IMR-90 (cell line): ENCODE measurements around the gene CEBPA. TPM values are rescaled to one million over a fixed set of nuclear protein-coding genes. Genes with fewer than 3 reads are reported as not detected.

ENCODE experiments used
- ATAC-seq: fragments of 200-7000 bp; cut with Tn5 transposase; 2 replicates; pipeline ENCODE4 v1.9.1; 2020; ENCODE audit warnings: low read depth, mild to moderate bottlenecking, moderate library complexity
- BruUV-seq: library from RNA; stranded (reverse); fragments of 400-500 nt; replicated peaks from 2 replicates; lab custom pipeline; 2021; lab: Mats Ljungman, UMichigan
- CTCF ChIA-PET: fragments of 300-600 bp; formaldehyde crosslinking; extraction: SDS; loops from one replicate; lab custom pipeline; 2021; ENCODE audit warnings: antibody characterized with exemption; lab: Yijun Ruan, JAX
- POLR2A ChIA-PET: fragments of 300-600 bp; sonication (Branson Sonifier 250); formaldehyde crosslinking; loops from one replicate; lab custom pipeline; 2022; ENCODE audit warnings: antibody characterized with exemption; ENCODE audit not compliant: unreplicated experiment; lab: Charles Lee
- DNase-seq: peaks from one replicate; pipeline ENCODE4 v3.0.0; 2013
- H2AFZ ChIP-seq: replicated peaks from 2 replicates; pipeline ENCODE3; 2013; ENCODE audit warnings: low read length, mild to moderate bottlenecking; ENCODE audit not compliant: poor library complexity
- H2AK5ac ChIP-seq: 2 replicates; pipeline ENCODE4 v1.6.1; 2013; ENCODE audit warnings: low read depth, low read length, inconsistent platforms
- H2AK9ac ChIP-seq: replicated peaks from 2 replicates; pipeline ENCODE3; 2013; ENCODE audit warnings: mild to moderate bottlenecking, low read depth, low read length, moderate library complexity; ENCODE audit not compliant: poor library complexity
- H2BK120ac ChIP-seq: 2 replicates; pipeline ENCODE4 v1.6.1; 2013; ENCODE audit warnings: low read depth, low read length, inconsistent platforms
- H2BK15ac ChIP-seq: 3 replicates; pipeline ENCODE4 v1.6.1; 2013; ENCODE audit warnings: low read depth, low read length, inconsistent platforms
- H2BK20ac ChIP-seq: 2 replicates; pipeline ENCODE4 v1.6.1; 2013; ENCODE audit warnings: low read depth, mild to moderate bottlenecking, inconsistent platforms, low read length, moderate library complexity
- H2BK5ac ChIP-seq: 2 replicates; pipeline ENCODE4 v1.6.1; 2013; ENCODE audit warnings: mild to moderate bottlenecking, low read depth, low read length, inconsistent platforms; ENCODE audit not compliant: poor library complexity, severe bottlenecking
- H3K14ac ChIP-seq: replicated peaks from 2 replicates; pipeline ENCODE4 v1.6.1; 2013; ENCODE audit warnings: low read depth, low read length, inconsistent platforms
- H3K18ac ChIP-seq: 2 replicates; pipeline ENCODE4 v1.6.1; 2013; ENCODE audit warnings: low read depth, low read length, control low read depth
- H3K23ac ChIP-seq: 2 replicates; pipeline ENCODE4 v1.6.1; 2013; ENCODE audit warnings: low read depth, low read length, inconsistent platforms
- H3K27ac ChIP-seq: 2 replicates; pipeline ENCODE4 v1.5.1; 2013; ENCODE audit warnings: mild to moderate bottlenecking, control low read depth, low read length; ENCODE audit not compliant: insufficient read depth
- H3K27me3 ChIP-seq: 2 replicates; pipeline ENCODE4 v1.6.1; 2013; ENCODE audit warnings: low read length; ENCODE audit not compliant: control insufficient read depth, insufficient read depth
- H3K36me3 ChIP-seq: 2 replicates; pipeline ENCODE4 v1.6.1; 2013; ENCODE audit warnings: low read length, mixed read lengths; ENCODE audit not compliant: control insufficient read depth, insufficient read depth
- H3K4ac ChIP-seq: 2 replicates; pipeline ENCODE4 v1.6.1; 2013; ENCODE audit warnings: low read depth, low read length, inconsistent platforms
- H3K4me1 ChIP-seq: 2 replicates; pipeline ENCODE4 v1.6.1; 2013; ENCODE audit warnings: low read length, mixed read lengths; ENCODE audit not compliant: control insufficient read depth, insufficient read depth
- H3K4me2 ChIP-seq: 2 replicates; pipeline ENCODE4 v1.6.1; 2013; ENCODE audit warnings: low read depth, mild to moderate bottlenecking, control low read depth, low read length, moderate library complexity
- H3K4me3 ChIP-seq: 2 replicates; pipeline ENCODE4 v1.5.1; 2013; ENCODE audit warnings: low read depth, mild to moderate bottlenecking, control low read depth, low read length, moderate library complexity; ENCODE audit not compliant: insufficient read depth
- H3K56ac ChIP-seq: 2 replicates; pipeline ENCODE4 v1.6.1; 2013; ENCODE audit warnings: low read length, inconsistent platforms; ENCODE audit not compliant: insufficient read depth; ENCODE audit errors: extremely low read depth
- H3K79me1 ChIP-seq, 2 experiments: 2 replicates each; pipeline ENCODE4 v1.6.1; 2013; ENCODE audit warnings: low read length in 2 of 2, inconsistent platforms in 1 of 2, low read depth in 1 of 2
- H3K9ac ChIP-seq: 2 replicates; pipeline ENCODE4 v1.6.1; 2013; ENCODE audit warnings: low read depth, low read length, control low read depth
- H3K9me1 ChIP-seq: 2 replicates; pipeline ENCODE4 v1.6.1; 2013; ENCODE audit warnings: low read length, inconsistent platforms; ENCODE audit not compliant: insufficient read depth
- H3K9me3 ChIP-seq: 2 replicates; pipeline ENCODE4 v1.6.1; 2013; ENCODE audit warnings: low read length; ENCODE audit not compliant: control insufficient read depth, insufficient read depth
- H4K20me1 ChIP-seq: 2 replicates; pipeline ENCODE4 v1.6.1; 2013; ENCODE audit warnings: low read length, inconsistent platforms; ENCODE audit not compliant: insufficient read depth
- H4K5ac ChIP-seq: 2 replicates; pipeline ENCODE4 v1.6.1; 2013; ENCODE audit warnings: mild to moderate bottlenecking, low read depth, low read length, control low read depth
- H4K8ac ChIP-seq, 2 experiments: 2 replicates each; pipeline ENCODE4 v1.6.1; 2013; ENCODE audit warnings: low read depth in 2 of 2, low read length in 2 of 2, control low read depth in 1 of 2, inconsistent platforms in 1 of 2
- H4K91ac ChIP-seq: 2 replicates; pipeline ENCODE4 v1.6.1; 2013; ENCODE audit warnings: low read depth, low read length, inconsistent platforms; ENCODE audit not compliant: insufficient read depth
- BHLHE40 ChIP-seq: fragments of 150-350 bp; IDR thresholded peaks from 2 replicates; pipeline ENCODE4 v1.6.1; 2016; ENCODE audit warnings: mild to moderate bottlenecking, low read depth, low read length
- CEBPB ChIP-seq: IDR thresholded peaks from 2 replicates; pipeline ENCODE4 v1.6.1; 2012; ENCODE audit warnings: low read depth, low read length, improper control_type of control experiment
- CHD1 ChIP-seq: IDR thresholded peaks from 2 replicates; pipeline ENCODE4 v1.6.1; 2012; ENCODE audit warnings: low read depth, low read length, improper control_type of control experiment
- MAFK ChIP-seq: IDR thresholded peaks from 2 replicates; pipeline ENCODE4 v1.6.1; 2012; ENCODE audit warnings: low read depth, low read length, improper control_type of control experiment
- MXI1 ChIP-seq: IDR thresholded peaks from 2 replicates; pipeline ENCODE4 v1.6.1; 2012; ENCODE audit warnings: low read depth, mild to moderate bottlenecking, low read length, moderate library complexity, borderline replicate concordance
- RCOR1 ChIP-seq: IDR thresholded peaks from 2 replicates; pipeline ENCODE4 v1.6.1; 2012; ENCODE audit warnings: mild to moderate bottlenecking, low read length, improper control_type of control experiment; ENCODE audit not compliant: insufficient replicate concordance
- WGBS, 2 experiments: methylation state at CpG; one replicate each; pipeline versions ENCODE4 v1.1.5 to v1.1.7; 2013; ENCODE audit warnings: missing lambda C conversion rate in 2 of 2; ENCODE audit not compliant: insufficient read length in 1 of 2; ENCODE audit errors: extremely low coverage in 2 of 2; 5-methylcytosine and 5-hydroxymethylcytosine counted together
- dilution Hi-C: fragments of 300-500 bp; cut with HindIII; formaldehyde crosslinking; loops from one replicate; pipeline ENCODE4 v1.14.3; 2018; ENCODE audit warnings: low sequenced_read_pairs; ENCODE audit not compliant: unreplicated experiment
- in situ Hi-C: fragments of 300-500 bp; cut with MboI; formaldehyde crosslinking; loops from 3 replicates; pipeline ENCODE4 v1.14.3; 2019; ENCODE audit warnings: low sequenced_read_pairs, inconsistent platforms, mixed read lengths
- intact Hi-C: fragments of 100-400 bp; cut with micrococcal nuclease; formaldehyde crosslinking; loops from 2 replicates; pipeline ENCODE4 v1.10.0; 2022
- polyA plus RNA-seq, 3 experiments: library from polyadenylated mRNA; depleted of rRNA; stranded (reverse); fragments of >200 nt; gene quantifications; 2 replicates each; pipeline ENCODE4 v1.2.3, GENCODE V29; 2012; ENCODE audit warnings: low replicate concordance in 1 of 3
- total RNA-seq: library from RNA; depleted of rRNA; stranded (reverse); fragments of >200 nt; gene quantifications from 2 replicates; pipeline ENCODE4 v1.2.3, GENCODE V29; 2012
- TF ChIP-seq, protein P1 (sequence below): conservative IDR thresholded peaks from 2 replicates; pipeline ENCODE4 v1.5.1; 2012; ENCODE audit warnings: mild to moderate bottlenecking, low read depth, low read length, improper control_type of control experiment
- TF ChIP-seq, protein P2 (sequence below): fragments of 150-350 bp; IDR thresholded peaks from 2 replicates; pipeline ENCODE4 v1.6.1; 2017; ENCODE audit warnings: mild to moderate bottlenecking, antibody characterized with exemption, low read length, low read depth

Gene CEBPA
- total and polyA plus RNA-seq, 2 of the 4 experiments (the other 2 are of a cell fraction): under 0.01 to 0.09 TPM

DNA sequence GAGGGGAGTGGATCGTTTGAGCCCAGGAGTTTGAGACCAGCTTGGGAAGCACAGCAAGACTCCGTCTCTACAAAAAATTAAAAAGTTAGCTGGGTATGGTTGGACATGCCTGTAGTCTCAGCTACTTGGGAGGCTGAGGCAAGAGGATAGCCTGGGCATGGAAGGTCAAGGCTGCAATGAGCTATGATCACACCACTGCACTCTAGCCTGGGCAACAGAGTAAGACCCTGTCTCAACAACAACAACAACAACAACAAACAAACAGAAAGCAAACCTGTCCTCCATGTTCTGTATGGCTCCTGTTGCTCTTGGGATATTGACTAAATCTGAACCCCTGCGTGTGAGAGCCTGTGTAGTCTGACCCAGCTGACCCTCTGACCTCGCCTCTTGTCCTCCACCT, 14.9 kb downstream of the CEBPA start:
- no peaks in the 10 kb centered on the region for H3K79me1 ChIP-seq
- H3K4me3 ChIP-seq: no peak overlapping the region
- H3K4me2 ChIP-seq: no peak overlapping the region
- H4K8ac ChIP-seq: no peak overlapping the region
- no peak overlapping the region for H2BK15ac ChIP-seq
- 20% methylated on average over 2 of the region's 4 CpGs; no CpG with 5 or more reads in 1 of the 2 experiments for WGBS, 2 experiments
- no peak overlapping the region for H3K27ac ChIP-seq
- H3K4ac ChIP-seq: no peak overlapping the region
- H3K9me3 ChIP-seq: peaks cover 8% of the 10 kb centered on the region; the same call in 1 of the 2 replicates
- H3K36me3 ChIP-seq: no peaks in the 10 kb centered on the region
- no peak overlapping the region for H3K18ac ChIP-seq
- ChIA-PET CTCF (no interaction called here), POLR2A (no interaction called here)
- in situ Hi-C loops (no loop called here), intact Hi-C loops (no loop called here), dilution Hi-C loops (no loop called here)
- no peaks in the 10 kb centered on the region for H3K9me1 ChIP-seq
- H2BK5ac ChIP-seq: no peak overlapping the region
- no peaks in the 10 kb centered on the region for H3K4me1 ChIP-seq
- TF ChIP-seq, protein P1, sequence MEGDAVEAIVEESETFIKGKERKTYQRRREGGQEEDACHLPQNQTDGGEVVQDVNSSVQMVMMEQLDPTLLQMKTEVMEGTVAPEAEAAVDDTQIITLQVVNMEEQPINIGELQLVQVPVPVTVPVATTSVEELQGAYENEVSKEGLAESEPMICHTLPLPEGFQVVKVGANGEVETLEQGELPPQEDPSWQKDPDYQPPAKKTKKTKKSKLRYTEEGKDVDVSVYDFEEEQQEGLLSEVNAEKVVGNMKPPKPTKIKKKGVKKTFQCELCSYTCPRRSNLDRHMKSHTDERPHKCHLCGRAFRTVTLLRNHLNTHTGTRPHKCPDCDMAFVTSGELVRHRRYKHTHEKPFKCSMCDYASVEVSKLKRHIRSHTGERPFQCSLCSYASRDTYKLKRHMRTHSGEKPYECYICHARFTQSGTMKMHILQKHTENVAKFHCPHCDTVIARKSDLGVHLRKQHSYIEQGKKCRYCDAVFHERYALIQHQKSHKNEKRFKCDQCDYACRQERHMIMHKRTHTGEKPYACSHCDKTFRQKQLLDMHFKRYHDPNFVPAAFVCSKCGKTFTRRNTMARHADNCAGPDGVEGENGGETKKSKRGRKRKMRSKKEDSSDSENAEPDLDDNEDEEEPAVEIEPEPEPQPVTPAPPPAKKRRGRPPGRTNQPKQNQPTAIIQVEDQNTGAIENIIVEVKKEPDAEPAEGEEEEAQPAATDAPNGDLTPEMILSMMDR: no peak
- TF ChIP-seq CEBPB: no peak
- no peak for TF ChIP-seq RCOR1
- no peak for TF ChIP-seq MAFK
- no peak for TF ChIP-seq MXI1
- no peak for TF ChIP-seq BHLHE40
- TF ChIP-seq, protein P2, sequence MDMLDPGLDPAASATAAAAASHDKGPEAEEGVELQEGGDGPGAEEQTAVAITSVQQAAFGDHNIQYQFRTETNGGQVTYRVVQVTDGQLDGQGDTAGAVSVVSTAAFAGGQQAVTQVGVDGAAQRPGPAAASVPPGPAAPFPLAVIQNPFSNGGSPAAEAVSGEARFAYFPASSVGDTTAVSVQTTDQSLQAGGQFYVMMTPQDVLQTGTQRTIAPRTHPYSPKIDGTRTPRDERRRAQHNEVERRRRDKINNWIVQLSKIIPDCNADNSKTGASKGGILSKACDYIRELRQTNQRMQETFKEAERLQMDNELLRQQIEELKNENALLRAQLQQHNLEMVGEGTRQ: no peak
- TF ChIP-seq CHD1: no peak
- H3K9ac ChIP-seq: no peak overlapping the region
- no peak overlapping the region for H2AFZ ChIP-seq
- H2AK5ac ChIP-seq: no peak overlapping the region
- no peak for ATAC-seq
- H2BK20ac ChIP-seq: no peak overlapping the region
- no peak overlapping the region for H2BK120ac ChIP-seq
- no TSS peak for BruUV-seq
- no peak overlapping the region for H4K5ac ChIP-seq
- no peaks in the 10 kb centered on the region for H4K20me1 ChIP-seq
- H3K56ac ChIP-seq: no peak overlapping the region
- no peak overlapping the region for H3K23ac ChIP-seq
- peaks cover 20% of the 10 kb centered on the region for H3K27me3 ChIP-seq
- no peak overlapping the region for H2AK9ac ChIP-seq
- DNase-seq: no peak
- H3K14ac ChIP-seq: no peak overlapping the region
- no peak overlapping the region for H4K91ac ChIP-seq
